Left lung (tissue), 10 donors: ENCODE measurements around the gene B4GALNT4. TPM values are rescaled to one million over a fixed set of nuclear protein-coding genes. Genes with fewer than 3 reads are reported as not detected.
"Not testable (repeated sequence)": the region's sequence is repeated elsewhere in the genome, so short reads cannot be mapped to it uniquely, and the experiment has no call there.

Experiments used
- ATAC-seq: fragments of 200-7000 bp; cut with Tn5 transposase; one replicate; pipeline ENCODE4 v1.9.1; 2020; ENCODE audit warnings: moderate library complexity
- DNase-seq, 4 donors: peaks; one replicate each; pipeline ENCODE4 v3.0.0-alpha.2; 2013 to 2020
- H3K27ac ChIP-seq, 2 donors: fragments of 200-600 bp; sonication (generic) in 1 of 2; one replicate each; pipeline versions ENCODE4 v1.5.0 to v1.8.0; 2020 to 2021
- H3K27me3 ChIP-seq, 2 donors: fragments of 200-600 bp; sonication (generic) in 1 of 2; one replicate each; pipeline versions ENCODE4 v1.5.0 to v1.8.0; 2020 to 2021
- H3K36me3 ChIP-seq, 2 donors: fragments of 200-600 bp; sonication (generic) in 1 of 2; one replicate each; pipeline versions ENCODE4 v1.5.0 to v1.8.0; 2020 to 2021
- H3K4me1 ChIP-seq, 2 donors: fragments of 200-600 bp; one replicate each; pipeline ENCODE4 v1.8.0; 2021
- H3K4me3 ChIP-seq, 2 donors: fragments of 200-600 bp; sonication (generic) in 1 of 2; one replicate each; pipeline versions ENCODE4 v1.5.0 to v1.8.0; 2020 to 2021; ENCODE audit warnings: mild to moderate bottlenecking in 1 of 2
- H3K9me3 ChIP-seq, 2 donors: fragments of 200-600 bp; sonication (generic) in 1 of 2; one replicate each; pipeline versions ENCODE4 v1.5.0 to v1.8.0; 2020 to 2021
- CTCF ChIP-seq, 2 donors: fragments of 200-600 bp; sonication (generic) in 1 of 2; IDR thresholded peaks; one replicate each; pipeline versions ENCODE4 v1.5.0 to v1.8.0; 2021; ENCODE audit warnings: antibody characterized with exemption in 2 of 2
- intact Hi-C, 2 donors: fragments of 100-400 bp; cut with DNase I; formaldehyde crosslinking; loops; one replicate each; pipeline versions ENCODE4 v1.11.2 to v1.14.2; 2022
- polyA plus RNA-seq, 6 donors: library from polyadenylated mRNA; unstranded; fragments of 120-200 nt; gene quantifications; one replicate each; pipeline ENCODE4 v1.2.1, GENCODE V29; 2013; ENCODE audit not compliant: insufficient read length in 6 of 6
- total RNA-seq, 2 donors: library from RNA; stranded (reverse); fragmentation: NEBNext Ultra II Directional; extraction: Animal tissue kit (Norgen Biotek cat#: 25700); gene quantifications; one replicate each; pipeline ENCODE4 v1.2.1, GENCODE V29; 2021
- donor health status: DM: no; HTN: yes; CAD: no.
- donor health status: DM: no; HTN: no; CAD: no.

B4GALNT4 gene
- total and polyA plus RNA-seq, 8 donors, result 1.4 to 78.7 (median 52.4) TPM

GRCh38 chr11:329886-330253 is 39.4 kb upstream of the B4GALNT4 start:
- Histone ChIP-seq H3K4me1 (peaks cover 15 to 36% of the 10 kb centered on the region in 2 donors), H3K4me3 (no peak overlapping the region), H3K27ac (no peak overlapping the region), H3K9me3 (no peaks in the 10 kb centered on the region), H3K36me3 (no peaks in the 10 kb centered on the region), H3K27me3 (no peaks in the 10 kb centered on the region)
- DNase-seq, result no peak
- intact Hi-C loops, result no loop called here
- TF ChIP-seq CTCF (IDR thresholded peaks at IDR 0.05), result no peak
- ATAC-seq, result no peak

GRCh38 chr11:330307-330693 is 39.0 kb upstream of the B4GALNT4 start:
- H3K4me1 ChIP-seq, result peaks cover 14 to 34% of the 10 kb centered on the region in 2 donors
- intact Hi-C loops, result no loop called here
- no peak for ATAC-seq

GRCh38 chr11:330694-331357 is 38.5 kb upstream of the B4GALNT4 start:
- no peak for TF ChIP-seq CTCF (IDR thresholded peaks at IDR 0.05)
- DNase-seq, result peak in 1 of 4 donors; percentile 69
- intact Hi-C loops, result no loop called here
- no peak for ATAC-seq
- Histone ChIP-seq H3K36me3 (no peaks in the 10 kb centered on the region), H3K27me3 (no peaks in the 10 kb centered on the region), H3K27ac (no peak overlapping the region), H3K4me1 (peaks cover 14 to 32% of the 10 kb centered on the region in 2 donors), H3K4me3 (no peak overlapping the region), H3K9me3 (no peaks in the 10 kb centered on the region)

More at GRCh38 chr11:330307-330693, 39.0 kb upstream of the B4GALNT4 start:
- no peaks in the 10 kb centered on the region for H3K27me3 ChIP-seq
- H3K9me3 ChIP-seq, result no peaks in the 10 kb centered on the region
- no peaks in the 10 kb centered on the region for H3K36me3 ChIP-seq
- H3K27ac ChIP-seq, result no peak overlapping the region
- TF ChIP-seq CTCF (IDR thresholded peaks at IDR 0.05), result no peak
- peak in 1 of 4 donors; percentile 64 for DNase-seq
- H3K4me3 ChIP-seq, result no peak overlapping the region

- Histone ChIP-seq H3K27ac (no peak overlapping the region), H3K36me3 (no peaks in the 10 kb centered on the region), H3K4me1 (peaks cover 17 to 32% of the 10 kb centered on the region in 2 donors), H3K4me3 (no peak overlapping the region), H3K27me3 (no peaks in the 10 kb centered on the region), H3K9me3 (no peaks in the 10 kb centered on the region)
- DNase-seq (peak in 1 of 4 donors; percentile 51), ATAC-seq (no peak)
- intact Hi-C loops, result no loop called here
- TF ChIP-seq CTCF (IDR thresholded peaks at IDR 0.05), result no peak
These were observed 37.8 kb upstream of the B4GALNT4 start for GRCh38 chr11:331358-332060.

GRCh38 chr11:332651-333480 is 36.4 kb upstream of the B4GALNT4 start:
- Histone ChIP-seq H3K36me3 (no peaks in the 10 kb centered on the region), H3K4me1 (peaks cover 6 to 24% of the 10 kb centered on the region in 2 donors), H3K4me3 (no peak overlapping the region), H3K9me3 (no peaks in the 10 kb centered on the region), H3K27ac (no peak overlapping the region), H3K27me3 (no peaks in the 10 kb centered on the region)
- no peak for TF ChIP-seq CTCF (IDR thresholded peaks at IDR 0.05)
- DNase-seq (no peak), ATAC-seq (no peak)
- intact Hi-C loops, result no loop called here

GRCh38 chr11:333616-334263 is 35.6 kb upstream of the B4GALNT4 start:
- intact Hi-C loops, H3K9me3 ChIP-seq: not testable (repeated sequence)

More at GRCh38 chr11:333616-334263, 35.6 kb upstream of the B4GALNT4 start:
- H3K27me3 ChIP-seq, H3K36me3 ChIP-seq, H3K27ac ChIP-seq, H3K4me3 ChIP-seq, DNase-seq, ATAC-seq: not testable (repeated sequence)
- peaks cover 6 to 19% of the 10 kb centered on the region in 2 donors for H3K4me1 ChIP-seq
